CD8-positive, alpha-beta memory T cell (primary cell): ENCODE measurements around the gene MANBA. TPM values are rescaled to one million over a fixed set of nuclear protein-coding genes. Genes with fewer than 3 reads are reported as not detected.

Experiments
- CTCF ChIA-PET: fragments of 350-600 bp; sonication (Branson Sonifier 250); formaldehyde crosslinking; loops from one replicate; lab custom pipeline; 2021; ENCODE audit warnings: antibody characterized with exemption; lab: Charles Lee
- POLR2A ChIA-PET: fragments of 350-600 bp; sonication (Branson Sonifier 250); formaldehyde crosslinking; loops from one replicate; lab custom pipeline; 2021; ENCODE audit warnings: antibody characterized with exemption; lab: Charles Lee
- DNase-seq, 5 donors: peaks; one replicate each; pipeline versions ENCODE4 v3.0.0 to v3.0.0-alpha.2; 2020 to 2022; ENCODE audit warnings: mixed read lengths in 1 of 5
- H3K27ac ChIP-seq: one replicate; pipeline ENCODE4 v1.7.0; 2013; ENCODE audit warnings: low read depth, mild to moderate bottlenecking, low read length, moderate library complexity
- H3K27me3 ChIP-seq: 2 replicates; pipeline ENCODE4 v1.7.0; 2013; ENCODE audit warnings: low read length, mild to moderate bottlenecking; ENCODE audit not compliant: insufficient read depth, poor library complexity, severe bottlenecking
- H3K36me3 ChIP-seq: 2 replicates; pipeline ENCODE4 v1.7.0; 2013; ENCODE audit warnings: mild to moderate bottlenecking, low read length, moderate library complexity; ENCODE audit not compliant: insufficient read depth
- H3K4me1 ChIP-seq: 2 replicates; pipeline ENCODE4 v1.7.0; 2013; ENCODE audit warnings: mild to moderate bottlenecking, low read length, moderate library complexity; ENCODE audit not compliant: insufficient read depth
- H3K4me3 ChIP-seq: 2 replicates; pipeline ENCODE4 v1.7.0; 2013; ENCODE audit warnings: mild to moderate bottlenecking, low read length
- H3K9me3 ChIP-seq: 2 replicates; pipeline ENCODE4 v1.7.0; 2013; ENCODE audit warnings: mild to moderate bottlenecking, low read length
- H3K27ac Mint-ChIP-seq, 8 donors: one replicate each; pipeline ENCODE4 v1.8.0; 2020 to 2021; ENCODE audit warnings: mixed read lengths in 8 of 8, mild to moderate bottlenecking in 6 of 8, inconsistent platforms in 3 of 8, moderate library complexity in 3 of 8
- H3K27me3 Mint-ChIP-seq, 2 donors: one replicate each; pipeline ENCODE4 v1.8.0; 2020 to 2021; ENCODE audit warnings: mixed read lengths in 2 of 2, mild to moderate bottlenecking in 1 of 2, moderate library complexity in 1 of 2
- H3K36me3 Mint-ChIP-seq, 3 donors: one replicate each; pipeline ENCODE4 v1.8.0; 2020 to 2021; ENCODE audit warnings: mixed read lengths in 3 of 3, inconsistent platforms in 1 of 3, mild to moderate bottlenecking in 1 of 3
- H3K4me1 Mint-ChIP-seq, 3 donors: one replicate each; pipeline ENCODE4 v1.8.0; 2020 to 2021; ENCODE audit warnings: mixed read lengths in 3 of 3, inconsistent platforms in 1 of 3, mild to moderate bottlenecking in 1 of 3
- H3K4me3 Mint-ChIP-seq, 7 donors: one replicate each; pipeline ENCODE4 v1.8.0; 2020 to 2021; ENCODE audit warnings: mixed read lengths in 7 of 7, mild to moderate bottlenecking in 6 of 7, moderate library complexity in 4 of 7, inconsistent platforms in 2 of 7
- H3K9me3 Mint-ChIP-seq, 5 donors: one replicate each; pipeline ENCODE4 v1.8.0; 2020 to 2022; ENCODE audit warnings: mixed read lengths in 5 of 5, mild to moderate bottlenecking in 3 of 5, moderate library complexity in 2 of 5, inconsistent platforms in 1 of 5
- polyA plus RNA-seq: library from polyadenylated mRNA; unstranded; fragments of 300-500 nt; fragmentation: Illumina TruSeq; gene quantifications from one replicate; pipeline ENCODE4 v1.2.3, GENCODE V29; 2021
- total RNA-seq, 2 experiments: library from RNA; stranded (reverse); gene quantifications; one replicate each; pipeline ENCODE4 v1.2.3, GENCODE V29; 2021

The MANBA gene
- total RNA-seq: 1 to 10 TPM; 9.1 to 9.5 TPM
- 16.5 TPM for polyA plus RNA-seq

GRCh38 chr4:102760645-102761295 is at the start of gene MANBA:
TSS of gene MANBA (minus strand) at chr4:102760968. CDS start at chr4:102760894, 74 bp downstream.
- Histone ChIP-seq H3K27me3 (no peaks in the 10 kb centered on the region), H3K4me3 (peak within 1 kb of the TSS; percentile 87), H3K9me3 (no peaks in the 10 kb centered on the region), H3K36me3 (no peaks in the 10 kb centered on the region), H3K27ac (peak within 1 kb of the TSS; percentile 55), H3K4me1 (peaks cover 19% of the 10 kb centered on the region)
- POLR2A ChIA-PET: interaction anchor here (0.9 to 2.0 kb wide), 7 partner anchors 56 to 416 kb away, joined by 3 to 52 read pairs (median 5); partner anchors contain the start of genes CISD2 and UBE2D3
- Mint-ChIP-seq H3K27ac (peak within 1 kb of the TSS; percentile 51 to 96 (median 93)), H3K4me3 (peak within 1 kb of the TSS; percentile 90 to 98 (median 95)), H3K4me1 (peaks cover 32 to 55% (median 53%) of the 10 kb centered on the region in 3 donors), H3K36me3 (peaks cover 0 to 8% (median 7%) of the 10 kb centered on the region in 3 donors), H3K9me3 (peaks cover 0 to 2% (median 0%) of the 10 kb centered on the region in 5 donors), H3K27me3 (peaks cover 4 to 13% of the 10 kb centered on the region in 2 donors)
- CTCF ChIA-PET: interaction anchor here (0.8 to 1.5 kb wide), 6 partner anchors 14 to 247 kb away, joined by 3 to 5 read pairs (median 4); partner anchors contain the start of gene UBE2D3
- peak; percentile 77 to 88 (median 80) for DNase-seq

DNA sequence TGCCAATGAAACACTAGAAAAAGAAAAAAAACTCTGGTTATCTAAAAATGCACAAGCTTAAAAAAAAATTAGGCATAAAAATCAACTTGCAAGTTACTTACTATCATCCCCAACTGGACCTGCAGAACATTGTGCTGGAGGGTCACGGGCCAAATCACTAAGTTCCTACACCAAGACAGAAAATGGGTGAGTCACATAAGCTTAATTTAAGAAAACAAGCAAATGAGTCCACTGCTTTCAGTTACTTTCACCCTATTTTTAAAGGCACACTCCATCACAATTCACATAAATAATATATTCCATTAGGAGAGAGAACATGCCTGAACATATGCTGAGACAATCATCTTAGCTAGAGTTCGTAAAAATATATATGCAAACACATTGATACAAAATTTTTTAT is 48.9 kb upstream of the MANBA start:
- peaks cover 35% of the 10 kb centered on the region for H3K36me3 ChIP-seq
- Mint-ChIP-seq H3K27me3 (peaks cover 0 to 2% of the 10 kb centered on the region in 2 donors), H3K4me3 (peak overlapping the region in 3 of 7 donors; percentile 41 to 65 (median 52))

DNA sequence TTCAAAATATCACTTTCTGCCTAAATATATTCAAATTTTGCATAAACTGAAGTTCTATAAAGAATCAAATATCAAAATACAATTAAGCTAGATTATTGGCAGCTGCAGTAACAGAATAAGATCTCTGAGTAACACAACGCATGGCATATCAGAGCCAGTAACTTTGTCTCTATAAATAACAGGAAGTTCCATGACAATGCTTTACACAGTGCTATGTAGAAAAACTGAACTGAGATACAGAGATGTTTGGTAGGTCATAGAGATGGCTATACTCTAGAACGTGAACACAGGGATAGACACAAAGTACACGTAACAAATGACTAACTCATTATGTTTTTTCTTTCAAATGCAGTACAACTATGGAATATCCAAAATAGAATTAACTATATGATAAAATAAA is 48.4 kb upstream of the MANBA start:
- POLR2A ChIA-PET: interaction anchor here (1.2 kb wide), 1 partner anchor 18 kb away, joined by 8 read pairs; the partner anchor contains the start of gene UBE2D3
- Histone ChIP-seq H3K4me3 (no peak overlapping the region), H3K36me3 (peaks cover 35% of the 10 kb centered on the region), H3K4me1 (peaks cover 72% of the 10 kb centered on the region), H3K27me3 (no peaks in the 10 kb centered on the region), H3K9me3 (no peaks in the 10 kb centered on the region), H3K27ac (no peak overlapping the region)
- no peak for DNase-seq
- Mint-ChIP-seq H3K4me3 (peak overlapping the region in 3 of 7 donors; percentile 0 to 12 (median 1)), H3K36me3 (peaks cover 4 to 85% (median 19%) of the 10 kb centered on the region in 3 donors), H3K9me3 (no peaks in the 10 kb centered on the region), H3K4me1 (peaks cover 76 to 96% (median 92%) of the 10 kb centered on the region in 3 donors), H3K27me3 (peaks cover 0 to 2% of the 10 kb centered on the region in 2 donors), H3K27ac (peak overlapping the region in 7 of 8 donors; percentile 16 to 74 (median 48))
- CTCF ChIA-PET: interaction anchor here (1.0 to 1.8 kb wide), 2 partner anchors 10 to 16 kb away, joined by 3 to 5 read pairs; no protein-coding TSS in a partner anchor

More for the DNA sequence above, 48.9 kb upstream of the MANBA start:
- Histone ChIP-seq H3K4me1 (peaks cover 76% of the 10 kb centered on the region), H3K9me3 (no peaks in the 10 kb centered on the region), H3K4me3 (no peak overlapping the region), H3K27ac (no peak overlapping the region), H3K27me3 (no peaks in the 10 kb centered on the region)
- Mint-ChIP-seq H3K27ac (peak overlapping the region in 6 of 8 donors; percentile 16 to 74 (median 26)), H3K4me1 (peaks cover 80 to 98% (median 97%) of the 10 kb centered on the region in 3 donors), H3K36me3 (peaks cover 4 to 85% (median 19%) of the 10 kb centered on the region in 3 donors), H3K9me3 (no peaks in the 10 kb centered on the region)
- ChIA-PET POLR2A (interaction anchor here (1.0 to 1.2 kb wide), 3 partner anchors 10 to 60 kb away, joined by 3 to 10 read pairs (median 8); partner anchors contain the start of gene UBE2D3), CTCF (interaction anchor here (0.9 to 1.8 kb wide), 4 partner anchors 10 to 281 kb away, joined by 3 to 5 read pairs (median 4); no protein-coding TSS in a partner anchor)
- DNase-seq: no peak

- Histone ChIP-seq H3K27ac (no peak overlapping the region), H3K36me3 (peaks cover 28% of the 10 kb centered on the region), H3K9me3 (no peaks in the 10 kb centered on the region), H3K27me3 (no peaks in the 10 kb centered on the region), H3K4me3 (no peak overlapping the region), H3K4me1 (peaks cover 60% of the 10 kb centered on the region)
- no peak for DNase-seq
- Mint-ChIP-seq H3K9me3 (no peaks in the 10 kb centered on the region), H3K4me1 (peaks cover 70 to 91% (median 87%) of the 10 kb centered on the region in 3 donors), H3K27ac (peak overlapping the region in 3 of 8 donors; percentile 10 to 50 (median 45)), H3K4me3 (no peak overlapping the region), H3K27me3 (peaks cover 0 to 2% of the 10 kb centered on the region in 2 donors), H3K36me3 (peaks cover 4 to 86% (median 23%) of the 10 kb centered on the region in 3 donors)
- CTCF ChIA-PET: no interaction called here
- POLR2A ChIA-PET: no interaction called here
These were observed 47.2 kb upstream of the MANBA start for GRCh38 chr4:102808009-102808408.

- H3K27ac ChIP-seq: no peak overlapping the region
- peaks cover 53% of the 10 kb centered on the region for H3K4me1 ChIP-seq
- Mint-ChIP-seq H3K36me3 (peaks cover 4 to 89% (median 23%) of the 10 kb centered on the region in 3 donors), H3K4me3 (no peak overlapping the region), H3K27me3 (peaks cover 0 to 2% of the 10 kb centered on the region in 2 donors), H3K27ac (peak overlapping the region in 3 of 8 donors; percentile 3 to 89 (median 47)), H3K4me1 (peaks cover 68 to 88% (median 85%) of the 10 kb centered on the region in 3 donors), H3K9me3 (no peaks in the 10 kb centered on the region)
- H3K4me3 ChIP-seq: no peak overlapping the region
- H3K36me3 ChIP-seq: peaks cover 28% of the 10 kb centered on the region
- ChIA-PET CTCF (no interaction called here), POLR2A (no interaction called here)
- no peaks in the 10 kb centered on the region for H3K27me3 ChIP-seq
- no peak for DNase-seq
- no peaks in the 10 kb centered on the region for H3K9me3 ChIP-seq
These were observed 46.6 kb upstream of the MANBA start for GRCh38 chr4:102807345-102807744.

- Histone ChIP-seq H3K9me3 (no peaks in the 10 kb centered on the region), H3K4me3 (no peak overlapping the region), H3K4me1 (peaks cover 3% of the 10 kb centered on the region), H3K27me3 (no peaks in the 10 kb centered on the region), H3K27ac (no peak overlapping the region), H3K36me3 (peaks cover 53% of the 10 kb centered on the region)
- ChIA-PET POLR2A (interaction anchor here (0.9 kb wide), 1 partner anchor 28 kb away, joined by 3 read pairs; the partner anchor contains the start of gene UBE2D3), CTCF (no interaction called here)
- no peaks in the 10 kb centered on the region for H3K9me3 Mint-ChIP-seq
- no peak for DNase-seq
- no peaks in the 10 kb centered on the region for H3K27me3 Mint-ChIP-seq
- no peak overlapping the region for H3K27ac Mint-ChIP-seq
- no peak overlapping the region for H3K4me3 Mint-ChIP-seq
- H3K4me1 Mint-ChIP-seq: peaks cover 31 to 66% (median 50%) of the 10 kb centered on the region in 3 donors
- H3K36me3 Mint-ChIP-seq: peaks cover 5 to 86% (median 36%) of the 10 kb centered on the region in 3 donors
These were observed 39.0 kb upstream of the MANBA start for GRCh38 chr4:102799816-102800215.

DNA sequence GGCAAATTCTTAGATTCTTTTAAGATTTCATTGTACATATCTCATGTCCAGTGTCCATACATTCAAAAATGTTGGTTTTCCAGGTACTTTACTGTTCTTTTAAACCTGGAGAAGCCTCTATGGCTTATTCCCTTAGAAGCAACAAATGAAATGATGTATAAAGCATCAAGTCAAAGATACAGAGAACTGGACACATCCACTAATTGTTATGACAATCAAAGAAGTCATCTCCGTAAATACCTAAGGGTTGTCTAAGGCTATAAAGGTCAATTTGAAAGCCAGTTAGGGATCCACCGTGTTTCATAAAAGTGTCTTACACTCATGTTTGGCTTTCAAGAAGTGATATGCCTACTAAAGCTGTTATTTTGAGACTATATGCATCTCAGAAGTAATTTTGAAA is 34.2 kb upstream of the MANBA start:
- ChIA-PET POLR2A (no interaction called here), CTCF (no interaction called here)
- peaks cover 38% of the 10 kb centered on the region for H3K36me3 ChIP-seq
- H3K9me3 ChIP-seq: no peaks in the 10 kb centered on the region
- no peak for DNase-seq
- H3K27me3 Mint-ChIP-seq: no peaks in the 10 kb centered on the region
- H3K4me1 Mint-ChIP-seq: peaks cover 15 to 47% (median 35%) of the 10 kb centered on the region in 3 donors
- no peak overlapping the region for H3K4me3 Mint-ChIP-seq
- peaks cover 3% of the 10 kb centered on the region for H3K4me1 ChIP-seq
- H3K27me3 ChIP-seq: no peaks in the 10 kb centered on the region
- H3K27ac ChIP-seq: no peak overlapping the region
- H3K9me3 Mint-ChIP-seq: peaks cover 0 to 6% (median 0%) of the 10 kb centered on the region in 5 donors
- H3K36me3 Mint-ChIP-seq: peaks cover 31 to 69% (median 43%) of the 10 kb centered on the region in 3 donors
- no peak overlapping the region for H3K4me3 ChIP-seq
- H3K27ac Mint-ChIP-seq: peak overlapping the region in 3 of 8 donors; percentile 25 to 61 (median 48)
